C4-2B (cell line): ENCODE results near the gene THOC7.

Source experiments
- ZFX ChIP-seq: fragments of 450-650 bp; IDR thresholded peaks from 2 replicates; pipeline ENCODE4 v1.6.1; 2017
- TF ChIP-seq, protein P1 (sequence below): fragments of 450-650 bp; conservative IDR thresholded peaks from 2 replicates; pipeline ENCODE4 v1.5.1; 2017; ENCODE audit warnings: mild to moderate bottlenecking

DNA sequence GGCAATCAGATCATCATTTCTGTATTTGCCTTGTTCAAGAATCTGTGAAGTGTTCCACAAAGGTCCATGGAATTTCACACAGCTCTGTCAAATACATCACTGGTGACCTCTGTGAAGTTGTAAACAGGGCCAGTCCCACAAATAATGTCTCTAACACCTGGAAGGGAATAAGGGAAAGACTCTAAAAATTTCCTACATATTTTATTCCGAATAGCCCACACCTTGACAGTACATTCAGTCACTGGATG, 44.5 kb downstream of the THOC7 start, which contains the start of gene C3orf49:
- TF ChIP-seq, protein P1, sequence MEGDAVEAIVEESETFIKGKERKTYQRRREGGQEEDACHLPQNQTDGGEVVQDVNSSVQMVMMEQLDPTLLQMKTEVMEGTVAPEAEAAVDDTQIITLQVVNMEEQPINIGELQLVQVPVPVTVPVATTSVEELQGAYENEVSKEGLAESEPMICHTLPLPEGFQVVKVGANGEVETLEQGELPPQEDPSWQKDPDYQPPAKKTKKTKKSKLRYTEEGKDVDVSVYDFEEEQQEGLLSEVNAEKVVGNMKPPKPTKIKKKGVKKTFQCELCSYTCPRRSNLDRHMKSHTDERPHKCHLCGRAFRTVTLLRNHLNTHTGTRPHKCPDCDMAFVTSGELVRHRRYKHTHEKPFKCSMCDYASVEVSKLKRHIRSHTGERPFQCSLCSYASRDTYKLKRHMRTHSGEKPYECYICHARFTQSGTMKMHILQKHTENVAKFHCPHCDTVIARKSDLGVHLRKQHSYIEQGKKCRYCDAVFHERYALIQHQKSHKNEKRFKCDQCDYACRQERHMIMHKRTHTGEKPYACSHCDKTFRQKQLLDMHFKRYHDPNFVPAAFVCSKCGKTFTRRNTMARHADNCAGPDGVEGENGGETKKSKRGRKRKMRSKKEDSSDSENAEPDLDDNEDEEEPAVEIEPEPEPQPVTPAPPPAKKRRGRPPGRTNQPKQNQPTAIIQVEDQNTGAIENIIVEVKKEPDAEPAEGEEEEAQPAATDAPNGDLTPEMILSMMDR = no peak
- no peak for TF ChIP-seq ZFX
